ENCODE measurements around the gene TAF11L13. TPM values are rescaled to one million over a fixed set of nuclear protein-coding genes. Genes with fewer than 3 reads are reported as not detected.

TAF11L13 gene
- total RNA-seq: not detected in 2 replicates

GRCh38 chr5:17631788-17632187 lies at the start of gene TAF11L13:
Gene TAF11L13, plus strand, starts transcription at chr5:17632088.

GRCh38 chr5:17585658-17586057 lies 46.2 kb upstream of the TAF11L13 start, which contains the start of gene TAF11L7:
Gene TAF11L7, minus strand, starts transcription at chr5:17585758.

GRCh38 chr5:17590860-17591259 lies 41.0 kb upstream of the TAF11L13 start, which contains the start of gene TAF11L8:
Gene TAF11L8, minus strand, starts transcription at chr5:17590960.

GRCh38 chr5:17594255-17594654 lies 37.6 kb upstream of the TAF11L13 start, which contains the start of gene TAF11L9:
Gene TAF11L9, minus strand, starts transcription at chr5:17594394.

GRCh38 chr5:17597728-17598127 lies 34.2 kb upstream of the TAF11L13 start, which contains the start of gene TAF11L10:
Gene TAF11L10, minus strand, starts transcription at chr5:17597828.

GRCh38 chr5:17603880-17604279 lies 28.0 kb upstream of the TAF11L13 start, which contains the start of gene TAF11L11:
Gene TAF11L11, plus strand, starts transcription at chr5:17604183.

GRCh38 chr5:17610092-17610491 lies 21.8 kb upstream of the TAF11L13 start, which contains the start of gene TAF11L12:
Gene TAF11L12, plus strand, starts transcription at chr5:17610392.

GRCh38 chr5:17634160-17634559 lies 2.3 kb downstream of the TAF11L13 start, which contains the start of gene TAF11L14:
Gene TAF11L14, plus strand, starts transcription at chr5:17634460.

Small RNA genes within 50 kb of the gene (small RNA-seq; reads per million reads assigned to genes)
- gene AC233724.1: not detected
- gene AC233724.12: not detected
- gene AC233724.2: not detected
- gene AC233724.3: not detected
- gene AC233724.4: not detected
- gene AC233724.6: not detected
- not detected for gene AC233724.7

Other genes starting within 250 kb of the TAF11L13 start
- not detected in 2 replicates for gene TAF11L2, start 133.9 kb upstream of the TAF11L13 start, total RNA-seq
- not detected in 2 replicates for gene TAF11L3, start 113.7 kb upstream of the TAF11L13 start, total RNA-seq
- not detected in 2 replicates for gene TAF11L4, start 110.3 kb upstream of the TAF11L13 start, total RNA-seq
- gene TAF11L5, start 106.9 kb upstream of the TAF11L13 start, total RNA-seq: not detected in 2 replicates
- gene TAF11L6, start 103.4 kb upstream of the TAF11L13 start, total RNA-seq: not detected in 2 replicates
- not detected in 2 replicates for gene TAF11L7, start 46.3 kb upstream of the TAF11L13 start, total RNA-seq
- gene TAF11L8, start 41.1 kb upstream of the TAF11L13 start, total RNA-seq: not detected in 2 replicates
- not detected in 2 replicates for gene TAF11L9, start 37.7 kb upstream of the TAF11L13 start, total RNA-seq
- gene TAF11L10, start 34.3 kb upstream of the TAF11L13 start, total RNA-seq: not detected in 2 replicates
- not detected in 2 replicates for gene TAF11L11, start 27.9 kb upstream of the TAF11L13 start, total RNA-seq
- gene TAF11L12, start 21.7 kb upstream of the TAF11L13 start, total RNA-seq: not detected in 2 replicates
- not detected in 2 replicates for gene TAF11L14, start 2.4 kb downstream of the TAF11L13 start, total RNA-seq

All from subcutaneous preadipocyte (primary cell).